Erythroblast (primary cell): ENCODE data around the gene PPP2R1B.

ENCODE experiments used
- GATA1 ChIP-seq: IDR thresholded peaks from 2 replicates; pipeline ENCODE4 v1.6.1; 2011; ENCODE audit warnings: low read depth, mild to moderate bottlenecking, control low read depth, low read length, moderate library complexity
- POLR2A ChIP-seq: IDR thresholded peaks from 2 replicates; pipeline ENCODE4 v1.6.1; 2011; ENCODE audit warnings: mild to moderate bottlenecking, low read length

- TF ChIP-seq POLR2A (no peak), GATA1 (no peak)
Observed at GRCh38 chr11:111796696-111797095, 30.5 kb upstream of the PPP2R1B start.
